Medulla oblongata (tissue), 1 donor: ENCODE data around the gene ANKRD34B.
"Not testable (repeated sequence)": the region's sequence is repeated elsewhere in the genome, so short reads cannot be mapped to it uniquely, and the experiment has no call there.

Experiments
- DNase-seq: peaks from one replicate; pipeline ENCODE4 v3.0.0-alpha.2; 2015; ENCODE audit errors: extremely low spot score

Gene ANKRD34B

DNA sequence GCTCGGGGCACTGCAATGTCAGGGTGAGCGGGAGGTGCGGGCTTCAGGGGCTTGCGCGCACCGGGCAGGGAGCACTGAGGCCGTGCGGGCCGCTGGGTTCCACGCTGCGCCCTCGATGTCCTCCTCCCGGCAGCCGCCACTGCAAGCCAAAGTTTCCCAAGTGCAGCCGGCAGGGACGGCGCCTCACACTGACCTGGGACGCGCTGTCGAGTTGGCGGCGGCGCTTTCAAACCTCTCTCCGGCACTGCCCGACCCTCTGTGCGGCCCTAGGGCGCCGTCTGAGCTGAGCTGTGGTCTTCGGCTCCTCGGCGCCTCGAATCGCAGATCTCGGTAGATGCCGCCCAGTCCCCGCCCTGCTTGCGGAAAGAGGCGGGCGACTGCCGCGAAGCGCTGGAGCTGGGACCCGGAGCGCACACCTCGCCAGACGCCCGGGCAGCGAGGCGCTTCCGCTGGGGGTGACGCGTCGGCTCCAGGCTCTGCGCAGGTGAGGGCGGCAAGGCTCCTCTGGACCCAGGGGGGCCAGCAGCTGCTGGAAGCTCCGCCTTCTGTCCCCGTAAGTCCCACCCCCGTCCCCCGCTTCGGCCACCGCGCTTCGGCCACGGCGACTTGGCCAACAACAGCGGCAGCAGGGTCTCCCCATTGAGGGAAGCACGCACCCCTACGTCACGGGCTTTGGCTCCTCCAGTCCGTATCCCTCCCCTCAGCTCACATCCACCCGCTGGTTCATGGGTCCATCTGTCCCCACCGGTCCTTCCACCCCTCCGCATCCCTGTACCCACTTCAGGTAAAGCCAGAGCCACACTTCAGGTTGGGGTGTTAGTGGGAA is at the start of gene ANKRD34B:
Gene ANKRD34B (minus strand): TSS at position 320 of the 826 bp plus-strand sequence. CDS start 10,261 bp downstream, outside the sequence.
- no peak for DNase-seq

DNA sequence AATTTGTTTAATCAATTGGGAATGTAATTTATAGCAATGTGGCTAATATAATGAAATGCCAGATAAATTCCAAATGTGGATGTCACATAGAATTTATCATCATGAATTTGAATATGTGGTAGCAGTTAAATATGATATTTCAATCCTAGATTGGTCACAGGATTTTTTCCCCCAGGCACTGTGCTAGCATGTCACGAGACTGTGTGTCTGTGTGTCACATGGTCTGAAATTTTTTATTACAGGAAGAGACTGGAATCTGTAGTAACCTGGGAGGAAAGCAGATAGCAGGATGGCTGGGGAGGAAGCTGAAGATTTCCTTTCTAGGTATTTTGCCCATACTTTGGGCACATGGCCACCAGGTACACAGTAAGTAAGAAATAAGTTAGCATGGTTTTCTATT is 49.0 kb upstream of the ANKRD34B start:
- no peak for DNase-seq

DNA sequence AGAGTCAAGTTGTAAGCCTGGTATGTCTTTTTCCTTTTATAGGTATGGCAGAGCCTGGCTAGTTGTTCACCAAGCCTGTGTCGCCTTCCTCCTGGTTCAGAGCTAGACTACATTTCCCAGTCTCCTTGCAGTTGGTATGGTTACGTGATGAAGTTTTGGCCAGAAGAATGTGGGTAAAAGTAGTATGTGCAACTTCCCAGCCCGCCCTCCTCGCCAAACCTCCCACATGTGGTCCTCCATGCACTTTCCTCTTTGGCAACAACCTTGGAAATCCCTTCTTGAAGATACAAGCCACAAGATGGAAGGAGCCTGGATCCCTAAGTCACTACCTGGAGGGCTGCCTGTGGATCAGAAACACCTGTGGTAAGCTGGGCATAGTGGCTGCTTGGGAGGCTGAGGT is 48.4 kb upstream of the ANKRD34B start:
- DNase-seq = no peak

DNA sequence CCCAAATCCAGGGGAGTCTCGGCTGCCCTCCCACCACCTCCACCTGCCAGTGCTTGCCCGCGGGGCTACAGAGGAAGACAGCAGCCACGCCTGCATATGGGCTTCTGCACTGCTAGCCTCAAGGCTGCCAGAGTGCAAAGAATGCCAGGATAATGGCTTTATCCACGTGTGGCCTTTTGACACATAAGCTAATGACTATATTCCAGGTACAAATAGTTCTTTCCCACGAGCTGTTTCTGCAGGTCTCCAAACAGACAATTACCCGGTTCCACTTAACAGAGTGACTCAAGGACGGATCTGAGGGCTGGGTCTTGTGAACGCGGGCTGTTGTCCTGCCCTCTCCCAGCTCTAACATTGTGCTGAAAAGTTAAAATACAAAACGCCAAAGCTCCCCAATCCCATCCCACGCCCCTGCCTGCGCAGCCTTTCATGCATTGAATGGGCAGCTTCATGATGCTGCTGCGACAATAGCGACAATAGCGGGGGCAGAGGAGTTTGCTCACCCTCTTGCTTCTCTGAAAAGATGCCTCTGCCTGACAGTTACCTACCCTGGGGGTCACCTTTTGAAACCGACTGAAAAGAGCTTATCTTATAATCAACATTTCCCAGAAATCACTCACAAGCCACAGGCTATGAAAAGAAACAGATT is 45.3 kb upstream of the ANKRD34B start:
- peak; percentile 33 for DNase-seq

DNA sequence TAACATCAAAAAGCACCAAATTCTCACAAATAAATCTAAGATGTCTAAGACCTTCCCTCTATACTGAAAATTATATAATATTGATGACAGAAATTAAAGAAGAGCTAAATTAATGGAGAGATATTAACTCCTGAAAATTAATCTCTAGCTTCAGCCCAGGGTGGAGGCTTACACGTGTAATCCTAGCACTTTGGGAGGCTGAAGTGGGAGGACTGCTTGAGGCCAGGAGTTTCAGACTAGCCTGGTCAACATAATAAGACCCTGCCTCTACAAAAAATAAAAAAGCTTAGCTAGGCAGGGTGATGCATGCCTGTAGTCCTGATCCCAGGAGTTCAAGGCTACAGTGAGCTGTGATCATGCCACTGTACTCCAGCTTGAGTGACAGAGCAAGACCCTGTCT is 39.6 kb upstream of the ANKRD34B start:
- DNase-seq = no peak

DNA sequence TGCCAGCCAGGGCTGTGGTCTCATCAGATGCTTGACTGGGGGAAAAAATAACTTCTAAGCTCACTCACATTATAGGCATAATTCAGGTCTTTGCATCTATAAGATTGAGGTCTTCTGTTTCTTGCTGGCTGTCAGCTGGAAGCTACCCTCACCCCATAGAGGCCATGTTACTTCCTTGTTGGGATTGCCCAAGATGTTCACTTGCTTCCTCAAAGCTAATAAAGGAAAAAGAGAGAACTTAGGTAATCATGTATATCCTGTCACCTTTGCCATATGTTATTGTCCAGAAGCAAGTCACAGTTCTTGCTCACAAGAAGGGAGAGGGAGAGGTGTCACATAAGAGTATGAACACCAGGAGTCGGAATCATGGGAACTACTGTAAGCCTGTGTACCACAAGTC is 38.7 kb upstream of the ANKRD34B start:
- DNase-seq = no peak

DNA sequence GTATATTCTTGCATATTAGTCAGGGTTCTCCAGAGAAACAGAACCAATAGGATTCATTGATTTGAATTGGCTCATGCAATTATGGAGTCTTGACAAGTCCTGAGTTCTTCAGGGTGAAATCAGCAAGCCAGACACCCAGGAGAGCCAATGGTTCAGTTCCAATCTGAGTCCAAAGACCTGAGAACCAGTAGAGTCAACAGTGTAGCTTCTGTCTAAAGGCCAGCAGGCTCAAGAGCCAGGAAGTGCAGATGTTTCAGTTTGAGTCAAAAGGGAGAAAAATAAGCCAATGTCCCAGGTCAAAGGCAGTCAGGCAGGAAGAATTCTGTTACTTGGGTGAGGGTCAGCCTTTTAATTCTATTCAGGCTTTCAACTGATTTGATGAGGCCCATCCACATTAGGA is 37.8 kb upstream of the ANKRD34B start:
- DNase-seq = no peak

DNA sequence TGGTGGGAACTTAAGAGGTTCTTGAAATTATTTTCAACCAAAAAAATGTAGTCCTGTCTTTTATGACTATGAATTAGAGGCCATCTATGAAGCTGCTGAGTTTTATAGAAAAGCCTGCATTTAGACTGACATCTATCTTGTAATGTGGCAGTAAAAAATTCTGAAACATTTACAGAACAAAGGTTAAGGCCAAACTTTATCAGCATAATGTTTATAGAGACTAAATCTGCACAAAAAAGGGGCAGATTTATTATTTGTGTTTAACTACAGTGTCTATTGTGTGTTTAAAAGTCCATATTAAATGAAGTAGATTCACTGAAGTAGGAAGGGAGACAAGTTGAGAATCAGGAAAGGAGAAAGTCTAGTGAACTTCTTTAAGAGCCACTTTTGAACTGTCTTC is 37.3 kb upstream of the ANKRD34B start:
- DNase-seq = no peak

DNA sequence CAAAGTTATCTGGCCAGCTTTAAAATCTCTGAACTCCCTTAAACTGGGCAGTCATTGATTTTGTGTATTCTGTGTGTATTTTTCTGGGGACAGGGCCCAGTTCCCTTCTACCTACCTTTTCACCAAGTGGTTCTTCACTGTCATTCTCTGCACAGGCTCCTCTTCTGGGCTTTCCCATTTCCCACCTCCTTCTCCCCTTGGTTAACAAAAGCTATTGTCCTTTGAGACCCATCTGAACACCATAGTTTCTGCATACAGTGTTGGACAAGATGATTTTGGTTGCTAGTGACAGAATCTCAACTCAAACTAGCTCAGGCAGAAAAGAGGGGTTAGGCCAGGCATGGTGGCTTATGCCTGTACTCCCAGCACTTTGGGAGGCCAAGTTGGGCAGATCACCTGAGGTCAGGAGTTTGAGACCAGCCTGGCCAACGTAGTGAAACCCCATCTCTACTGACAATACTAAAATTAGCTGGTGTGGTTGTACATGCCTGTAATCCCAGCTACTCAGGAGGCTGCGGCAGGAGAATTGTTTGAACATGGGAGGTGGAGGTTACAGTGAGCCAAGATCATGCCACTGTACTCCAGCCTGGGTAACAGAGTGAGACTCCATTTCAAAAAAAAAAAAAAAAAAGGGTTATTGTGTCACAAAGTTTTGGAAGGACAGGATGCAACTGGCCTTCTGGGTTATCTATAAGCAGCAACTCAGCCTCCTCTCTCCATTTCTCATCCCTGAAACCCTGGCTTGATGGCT is 31.0 kb upstream of the ANKRD34B start:
- no peak for DNase-seq

DNA sequence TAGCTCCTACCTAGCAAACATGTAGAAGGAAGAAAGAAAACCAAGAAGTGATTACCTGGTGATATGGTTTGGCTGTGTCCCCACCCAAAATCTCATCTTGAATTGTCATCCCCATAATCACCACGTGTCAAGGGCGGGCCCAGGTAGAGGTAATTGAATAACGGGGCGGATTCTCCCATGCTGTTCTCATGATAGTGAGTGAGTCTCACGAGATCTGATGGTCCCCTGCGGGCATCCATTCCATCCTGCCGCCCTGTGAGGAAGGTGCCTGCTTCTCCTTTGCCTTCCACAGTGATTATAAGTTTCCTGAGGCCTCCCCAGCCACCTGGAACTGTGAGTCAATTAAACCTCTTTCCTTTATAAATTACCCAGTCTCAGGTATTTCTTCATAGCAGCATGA is 27.4 kb upstream of the ANKRD34B start:
- no peak for DNase-seq

DNA sequence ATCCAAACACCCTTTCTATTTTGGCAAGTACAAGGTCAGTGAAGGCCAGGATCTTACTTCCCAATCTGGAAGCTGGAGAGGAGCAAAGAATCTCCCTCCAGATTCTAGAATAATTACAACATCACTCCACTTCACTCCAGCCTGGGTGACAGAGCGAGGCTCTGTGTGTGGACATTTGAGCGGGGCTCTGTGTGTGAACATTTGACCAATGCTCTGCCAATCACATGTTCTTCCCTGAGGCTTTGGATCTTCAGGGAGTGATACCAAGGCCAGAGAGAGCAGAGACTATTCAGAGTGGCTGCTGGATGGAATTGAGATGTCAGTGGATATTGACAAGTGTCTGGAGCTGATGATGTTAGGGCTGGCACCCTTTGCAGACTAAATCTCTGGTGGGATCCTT is 24.7 kb upstream of the ANKRD34B start:
- DNase-seq = peak; percentile 31

DNA sequence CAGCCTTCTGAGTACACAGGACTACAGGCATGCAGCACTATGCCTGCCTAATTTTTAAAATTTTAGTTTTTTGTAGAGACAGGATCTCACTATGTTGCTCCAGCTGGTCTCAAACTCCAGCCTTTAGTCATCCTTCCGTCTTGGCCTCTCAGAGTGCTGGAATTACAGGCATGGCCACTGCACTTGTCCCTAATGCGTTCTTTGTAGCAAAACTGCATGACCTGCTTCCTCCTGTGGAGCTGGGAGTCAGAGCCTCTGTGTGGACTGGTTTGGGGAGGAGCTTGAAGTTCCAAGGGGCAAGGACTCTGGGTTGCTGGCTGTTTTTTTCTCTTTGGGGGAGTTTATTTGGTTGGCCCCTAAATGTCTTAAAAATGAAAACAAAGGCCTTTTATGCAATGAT is 22.7 kb upstream of the ANKRD34B start:
- DNase-seq = no peak

DNA sequence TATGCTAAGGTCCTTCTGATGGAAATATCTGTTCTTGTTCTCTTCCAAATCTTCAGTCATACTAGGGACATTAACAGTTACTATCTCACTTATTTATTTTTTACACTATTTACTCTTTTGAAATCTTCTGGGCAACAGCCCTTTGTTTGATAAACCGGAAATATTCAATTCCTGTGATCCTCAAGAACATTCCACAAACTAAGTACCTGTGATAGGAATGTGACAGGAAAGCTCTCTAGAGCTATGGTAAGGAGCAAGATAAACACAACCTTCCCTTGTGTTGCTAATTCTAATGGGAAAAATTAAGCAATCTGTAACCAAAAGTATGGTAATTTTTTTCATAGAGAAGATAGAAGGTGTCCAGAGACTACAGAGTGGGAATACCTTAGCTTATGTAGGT is 22.0 kb upstream of the ANKRD34B start:
- DNase-seq = no peak

DNA sequence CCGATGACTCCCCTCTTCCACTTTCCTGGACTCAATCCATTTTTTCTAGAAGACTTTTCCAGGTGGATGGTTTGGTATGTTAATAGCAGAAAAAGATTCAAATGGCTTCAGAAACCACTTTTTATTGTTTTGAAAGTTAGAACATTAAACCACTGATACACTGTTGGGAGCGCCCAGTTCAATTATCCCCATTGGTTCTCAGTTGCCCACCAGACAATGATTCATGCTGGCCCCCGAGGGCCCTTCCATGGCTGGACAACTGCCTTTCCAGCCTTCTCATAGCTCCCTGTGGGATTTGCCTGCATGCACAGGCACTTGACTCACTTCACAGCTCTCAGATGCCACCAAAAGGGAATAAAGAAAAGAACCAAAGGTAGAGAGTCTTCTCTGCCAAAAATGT is 21.3 kb upstream of the ANKRD34B start:
- no peak for DNase-seq

DNA sequence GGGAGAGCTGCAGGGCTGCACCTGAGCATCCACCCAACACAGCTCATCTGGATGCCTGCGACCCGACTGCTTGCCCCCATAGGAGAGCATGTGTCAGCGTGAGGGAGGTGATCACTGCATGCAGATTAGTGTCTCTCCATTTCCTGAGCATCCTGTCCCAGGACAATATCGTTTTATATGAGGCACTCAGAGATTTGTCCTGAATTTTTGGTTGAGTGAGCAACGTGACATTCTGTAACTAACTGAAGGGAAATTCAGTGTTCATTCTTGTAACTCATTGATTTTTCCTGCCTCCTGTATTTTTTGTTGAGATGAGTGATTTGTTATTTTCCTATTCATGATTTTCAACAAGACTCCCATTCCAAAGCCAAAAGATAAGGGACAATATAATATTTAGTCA is 20.7 kb upstream of the ANKRD34B start:
- no peak for DNase-seq

DNA sequence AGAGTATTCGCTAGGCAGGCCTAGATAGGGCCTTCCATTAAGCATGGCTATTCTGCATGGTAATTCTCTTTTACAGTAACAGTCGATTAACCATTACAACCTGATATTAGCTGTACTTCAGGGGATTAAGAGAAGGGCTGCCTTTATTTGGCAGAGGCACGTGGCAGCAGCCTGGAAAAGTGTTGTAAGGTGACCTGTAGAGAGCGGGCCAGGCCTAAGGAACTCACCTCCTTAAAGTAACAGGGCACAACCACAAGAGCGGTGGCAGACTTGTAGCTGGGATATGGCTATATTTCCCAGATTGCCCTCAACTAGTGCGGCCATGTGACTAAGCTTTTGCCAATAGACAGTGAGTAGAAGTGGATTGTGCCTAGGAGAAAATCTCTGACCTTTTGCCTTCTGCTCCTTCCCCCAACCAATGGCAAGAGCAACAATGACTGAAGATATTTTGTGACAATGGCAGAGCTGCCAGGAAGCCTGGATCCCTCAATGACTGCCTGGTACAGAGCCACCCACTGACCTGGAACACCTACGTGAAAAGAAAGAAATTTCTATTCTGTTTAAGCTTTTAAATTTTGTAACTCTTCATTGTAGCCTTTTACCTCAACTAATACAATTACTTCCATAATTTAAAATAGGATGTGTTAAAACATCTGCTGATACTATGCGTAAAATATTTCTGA is 18.9 kb upstream of the ANKRD34B start:
- DNase-seq = no peak

DNA sequence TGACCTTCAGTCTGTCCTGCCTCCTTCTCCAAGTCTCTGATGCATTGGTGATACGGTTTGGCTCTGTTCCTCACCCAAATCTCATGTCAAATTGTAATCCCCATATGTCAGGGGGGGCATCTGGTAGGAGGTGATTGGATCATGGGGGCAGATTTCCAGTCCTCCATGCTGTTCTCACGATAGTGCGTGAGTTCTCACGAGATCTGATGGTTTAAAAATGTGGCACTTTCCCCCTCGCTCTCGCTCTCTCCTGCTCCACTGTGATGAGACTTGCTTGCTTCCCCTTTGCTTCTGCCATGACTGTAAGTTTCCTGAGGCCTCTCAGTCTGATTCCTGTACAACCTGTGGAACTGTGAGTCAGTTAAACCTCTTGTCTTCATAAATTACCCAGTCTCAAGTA is 14.7 kb upstream of the ANKRD34B start:
- no peak for DNase-seq

DNA sequence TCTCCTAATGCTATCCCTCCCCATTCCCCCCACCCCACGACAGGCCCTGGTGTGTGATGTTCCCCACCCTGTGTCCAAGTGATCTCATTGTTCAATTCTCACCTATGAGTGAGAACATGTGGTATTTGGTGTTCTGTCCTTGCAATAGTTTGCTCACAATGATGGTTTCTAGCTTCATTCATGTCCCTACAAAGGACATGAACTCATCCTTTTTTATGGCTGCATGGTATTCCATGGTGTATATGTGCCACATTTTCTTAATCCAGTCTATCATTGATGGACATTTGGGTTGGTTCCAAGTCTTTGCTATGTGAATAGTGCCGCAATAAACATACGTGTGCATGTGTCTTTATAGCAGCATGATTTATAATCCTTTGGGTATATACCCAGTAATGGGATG is 10.2 kb upstream of the ANKRD34B start:
- not testable (repeated sequence) for DNase-seq

DNA sequence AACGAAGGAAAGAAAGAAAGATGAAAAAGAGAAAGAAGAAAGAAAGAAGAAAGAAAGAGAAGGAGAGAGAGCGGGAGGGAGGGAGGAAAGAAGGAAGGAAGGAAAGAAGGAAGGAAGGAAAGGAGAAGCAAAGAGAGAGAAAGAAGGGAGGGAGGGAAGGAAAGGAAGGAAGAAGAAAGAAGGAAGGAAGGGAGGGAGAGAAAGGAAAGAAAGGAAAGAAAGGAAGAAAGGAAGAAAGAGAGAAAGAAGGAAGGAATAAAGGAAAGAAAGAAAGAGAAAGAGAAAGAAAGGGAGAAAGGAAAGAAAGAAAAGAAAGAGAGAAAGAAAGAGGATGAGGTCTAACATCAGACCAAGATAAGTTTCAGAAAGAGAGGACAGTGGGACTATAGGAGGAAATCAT is 9.0 kb upstream of the ANKRD34B start:
- DNase-seq = no peak

DNA sequence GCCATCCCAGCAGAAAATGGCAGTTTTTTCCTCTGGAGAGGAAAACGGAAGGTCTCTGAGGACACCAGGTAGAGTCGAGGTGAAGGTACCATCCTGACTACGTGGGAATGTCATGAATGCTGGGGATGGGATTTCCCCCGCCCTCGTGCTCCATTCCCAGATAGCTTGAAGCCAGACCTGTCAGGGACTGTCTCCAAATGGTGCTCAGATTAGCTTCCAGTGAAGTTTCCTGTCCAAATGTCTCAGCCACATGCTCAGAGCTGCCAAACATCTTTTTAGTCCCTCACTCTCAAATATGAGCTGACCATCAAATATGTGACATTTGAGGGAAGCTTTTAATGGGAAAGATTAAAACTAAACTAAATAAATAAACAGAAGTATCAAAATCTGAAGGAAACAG is 7.6 kb upstream of the ANKRD34B start:
- no peak for DNase-seq

DNA sequence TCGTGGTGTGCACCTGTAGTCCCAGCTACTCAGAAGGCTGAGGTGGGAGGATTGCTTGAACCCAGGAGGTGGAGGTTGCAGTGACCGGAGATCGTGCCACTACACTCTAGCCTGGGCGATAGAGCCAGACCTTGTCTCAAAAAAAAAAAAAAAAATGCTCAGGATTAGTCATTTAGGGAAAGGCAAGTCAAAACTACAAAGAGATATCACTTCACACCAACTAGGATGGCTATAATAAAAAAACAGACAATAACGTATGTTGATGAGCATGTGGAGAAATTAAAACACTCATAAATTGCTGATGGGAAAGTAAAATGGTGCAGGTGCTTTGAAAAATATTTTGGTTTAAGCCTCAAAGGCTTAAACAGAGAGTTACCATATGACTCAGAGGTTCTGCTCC is 6.3 kb upstream of the ANKRD34B start:
- DNase-seq = no peak

DNA sequence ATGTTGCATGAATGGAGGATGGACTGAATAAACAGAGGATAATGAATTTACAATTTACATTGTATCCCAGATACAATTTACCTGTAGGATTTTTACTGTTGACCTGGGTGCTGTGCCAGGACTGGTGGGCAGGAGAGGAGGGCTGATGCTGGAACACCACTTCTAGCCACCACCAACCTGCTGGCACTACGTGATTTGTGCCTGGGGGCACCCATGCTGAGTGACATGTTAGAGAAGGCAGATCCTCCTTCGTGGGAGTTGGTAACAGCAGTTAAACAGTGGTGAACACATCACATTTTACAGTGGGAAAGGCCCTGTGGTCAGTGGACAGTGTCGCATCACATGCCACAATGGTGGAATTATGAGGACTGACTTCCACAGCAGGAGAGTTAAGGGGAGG is 3.0 kb upstream of the ANKRD34B start:
- DNase-seq = no peak
